ENCODE results near the gene KRTAP5-5. TPM values are rescaled to one million over a fixed set of nuclear protein-coding genes. Genes with fewer than 3 reads are reported as not detected.
"Not testable (repeated sequence)": the region's sequence is repeated elsewhere in the genome, so short reads cannot be mapped to it uniquely, and the experiment has no call there.

KRTAP5-5 gene
- total RNA-seq, 1 experiment from 2014 or later: not detected

DNA sequence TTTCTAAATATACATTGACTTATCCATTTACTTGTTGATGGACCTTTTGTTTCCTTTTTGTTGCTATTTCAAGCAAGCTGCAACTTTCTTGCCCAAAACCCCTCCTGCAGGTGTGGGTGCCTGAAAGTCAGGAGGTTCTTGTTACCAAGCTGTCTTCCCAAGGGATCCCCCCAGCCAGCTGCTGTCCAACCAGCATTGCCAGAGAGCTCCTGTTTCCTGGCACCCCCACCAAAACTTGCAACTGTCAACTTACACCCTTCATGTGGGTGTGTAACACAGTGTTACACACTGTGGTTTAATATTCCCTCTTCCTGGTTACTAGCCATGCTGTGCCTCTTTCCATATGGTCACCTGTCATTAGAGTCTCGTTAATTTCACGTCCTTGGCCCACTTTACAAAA is 42.9 kb upstream of the KRTAP5-5 start:
- H3K4me3 ChIP-seq (ENCODE audit: low read depth, low read length): no peak overlapping the region
- no peaks in the 10 kb centered on the region for H3K36me3 ChIP-seq (ENCODE audit: control insufficient read depth, insufficient read depth, low read length)
- BruUV-seq (replicated peaks): no TSS peak
- no peaks in the 10 kb centered on the region for H3K27me3 ChIP-seq (replicated peaks; ENCODE audit: control insufficient read depth, insufficient read depth, low read length)
- Mint-ChIP-seq H3K9me3 (ENCODE audit: unreplicated experiment) (no peaks in the 10 kb centered on the region), H3K36me3 (ENCODE audit: insufficient read depth, unreplicated experiment) (no peaks in the 10 kb centered on the region), H3K4me1 (ENCODE audit: low read depth, unreplicated experiment) (no peaks in the 10 kb centered on the region), H3K27me3 (ENCODE audit: insufficient read depth, unreplicated experiment) (no peaks in the 10 kb centered on the region), H3K4me3 (ENCODE audit: unreplicated experiment) (no peak overlapping the region), H3K27ac (ENCODE audit: unreplicated experiment) (no peak overlapping the region)
- POLR2A ChIA-PET: no interaction called here
- intact Hi-C loops (cut with micrococcal nuclease; ENCODE audit: unreplicated experiment): no loop called here
- no peaks in the 10 kb centered on the region for H3K9me3 ChIP-seq
- H3K4me1 ChIP-seq: no peaks in the 10 kb centered on the region
- no peak for TF ChIP-seq CTCF (IDR thresholded peaks at IDR 0.05; ENCODE audit: insufficient read depth in 1 of 2, low read depth in 1 of 2, low read length in 1 of 2, severe bottlenecking in 1 of 2, unreplicated experiment in 1 of 2)
- no peak for DNase-seq
- CTCF ChIA-PET: no interaction called here

GRCh38 chr11:1589191-1589963 is 40.2 kb upstream of the KRTAP5-5 start:
- POLR2A ChIA-PET; H3K27me3 ChIP-seq (replicated peaks; ENCODE audit: control insufficient read depth, insufficient read depth, low read length); H3K9me3 Mint-ChIP-seq (ENCODE audit: unreplicated experiment); H3K4me1 Mint-ChIP-seq (ENCODE audit: low read depth, unreplicated experiment); H3K9me3 ChIP-seq; H3K4me1 ChIP-seq; BruUV-seq (replicated peaks); intact Hi-C loops (cut with micrococcal nuclease; ENCODE audit: unreplicated experiment); DNase-seq; H3K36me3 ChIP-seq (ENCODE audit: control insufficient read depth, insufficient read depth, low read length); H3K27ac Mint-ChIP-seq (ENCODE audit: unreplicated experiment); CTCF ChIA-PET; H3K36me3 Mint-ChIP-seq (ENCODE audit: insufficient read depth, unreplicated experiment); H3K4me3 ChIP-seq (ENCODE audit: low read depth, low read length); H3K27me3 Mint-ChIP-seq (ENCODE audit: insufficient read depth, unreplicated experiment); H3K4me3 Mint-ChIP-seq (ENCODE audit: unreplicated experiment): not testable (repeated sequence)

- Histone ChIP-seq H3K4me3 (ENCODE audit: low read depth, low read length) (no peak overlapping the region), H3K27me3 (replicated peaks; ENCODE audit: control insufficient read depth, insufficient read depth, low read length) (no peaks in the 10 kb centered on the region), H3K36me3 (ENCODE audit: control insufficient read depth, insufficient read depth, low read length) (no peaks in the 10 kb centered on the region), H3K4me1 (no peaks in the 10 kb centered on the region), H3K9me3 (no peaks in the 10 kb centered on the region)
- no TSS peak for BruUV-seq (replicated peaks)
- Mint-ChIP-seq H3K36me3 (ENCODE audit: insufficient read depth, unreplicated experiment) (no peaks in the 10 kb centered on the region), H3K4me3 (ENCODE audit: unreplicated experiment) (no peak overlapping the region), H3K27me3 (ENCODE audit: insufficient read depth, unreplicated experiment) (peaks cover 6% of the 10 kb centered on the region), H3K4me1 (ENCODE audit: low read depth, unreplicated experiment) (no peaks in the 10 kb centered on the region), H3K27ac (ENCODE audit: unreplicated experiment) (no peak overlapping the region), H3K9me3 (ENCODE audit: unreplicated experiment) (no peaks in the 10 kb centered on the region)
- no peak for TF ChIP-seq CTCF (IDR thresholded peaks at IDR 0.05; ENCODE audit: insufficient read depth in 1 of 2, low read depth in 1 of 2, low read length in 1 of 2, severe bottlenecking in 1 of 2, unreplicated experiment in 1 of 2)
- no peak for DNase-seq
- ChIA-PET POLR2A (no interaction called here), CTCF (no interaction called here)
- intact Hi-C loops (cut with micrococcal nuclease; ENCODE audit: unreplicated experiment): no loop called here
These were observed 39.6 kb upstream of the KRTAP5-5 start for GRCh38 chr11:1589996-1590395.
